Measurements from ENCODE around the gene SPOCK3. TPM values are rescaled to one million over a fixed set of nuclear protein-coding genes. Genes with fewer than 3 reads are reported as not detected.

SPOCK3 gene
- total RNA-seq, 1 donor from 2014 or later, result 2.3 TPM

GRCh38 chr4:167222099-167222498, 12.2 kb downstream of the SPOCK3 start:
- Mint-ChIP-seq H3K4me3 (no peak overlapping the region), H3K36me3 (no peaks in the 10 kb centered on the region), H3K9me3 (no peaks in the 10 kb centered on the region), H3K4me1 (no peaks in the 10 kb centered on the region), H3K27me3 (ENCODE audit: low read depth) (peaks cover 2% of the 10 kb centered on the region), H3K27ac (no peak overlapping the region)
- no peak for TF ChIP-seq CTCF (IDR thresholded peaks at IDR 0.05; ENCODE audit: unreplicated experiment)
- DNase-seq (ENCODE audit: low spot score in 2 of 2, unreplicated experiment in 2 of 2), result no peak

GRCh38 chr4:167221084-167221483, 13.2 kb downstream of the SPOCK3 start:
- TF ChIP-seq CTCF (IDR thresholded peaks at IDR 0.05; ENCODE audit: unreplicated experiment), result no peak
- DNase-seq (ENCODE audit: low spot score in 2 of 2, unreplicated experiment in 2 of 2), result no peak

GRCh38 chr4:167218022-167218608, 16.2 kb downstream of the SPOCK3 start:
- no peak overlapping the region for H3K27ac Mint-ChIP-seq

More at GRCh38 chr4:167221084-167221483, 13.2 kb downstream of the SPOCK3 start:
- Mint-ChIP-seq H3K9me3 (no peaks in the 10 kb centered on the region), H3K36me3 (no peaks in the 10 kb centered on the region), H3K27ac (no peak overlapping the region), H3K4me1 (no peaks in the 10 kb centered on the region), H3K27me3 (ENCODE audit: low read depth) (no peaks in the 10 kb centered on the region), H3K4me3 (no peak overlapping the region)

GRCh38 chr4:167216783-167217182, 17.5 kb downstream of the SPOCK3 start:
- Mint-ChIP-seq H3K4me3 (no peak overlapping the region), H3K27ac (no peak overlapping the region), H3K9me3 (no peaks in the 10 kb centered on the region), H3K36me3 (no peaks in the 10 kb centered on the region), H3K27me3 (ENCODE audit: low read depth) (no peaks in the 10 kb centered on the region), H3K4me1 (no peaks in the 10 kb centered on the region)
- DNase-seq (ENCODE audit: low spot score in 2 of 2, unreplicated experiment in 2 of 2), result no peak
- TF ChIP-seq CTCF (IDR thresholded peaks at IDR 0.05; ENCODE audit: unreplicated experiment), result no peak

More at GRCh38 chr4:167218022-167218608, 16.2 kb downstream of the SPOCK3 start:
- Mint-ChIP-seq H3K9me3 (no peaks in the 10 kb centered on the region), H3K4me1 (no peaks in the 10 kb centered on the region), H3K36me3 (no peaks in the 10 kb centered on the region), H3K4me3 (no peak overlapping the region), H3K27me3 (ENCODE audit: low read depth) (no peaks in the 10 kb centered on the region)
- TF ChIP-seq CTCF (IDR thresholded peaks at IDR 0.05; ENCODE audit: unreplicated experiment), result no peak
- DNase-seq (ENCODE audit: low spot score in 2 of 2, unreplicated experiment in 2 of 2), result no peak

GRCh38 chr4:167210166-167210565, 24.1 kb downstream of the SPOCK3 start:
- Mint-ChIP-seq H3K4me1 (no peaks in the 10 kb centered on the region), H3K27me3 (ENCODE audit: low read depth) (no peaks in the 10 kb centered on the region), H3K36me3 (no peaks in the 10 kb centered on the region), H3K4me3 (no peak overlapping the region), H3K9me3 (no peaks in the 10 kb centered on the region), H3K27ac (no peak overlapping the region)
- DNase-seq (ENCODE audit: low spot score in 2 of 2, unreplicated experiment in 2 of 2), result no peak
- TF ChIP-seq CTCF (IDR thresholded peaks at IDR 0.05; ENCODE audit: unreplicated experiment), result no peak

Data from mesothelial cell of epicardium (in vitro differentiated cells).